Measurements from ENCODE around the gene CDH13. TPM values are rescaled to one million over a fixed set of nuclear protein-coding genes. Genes with fewer than 3 reads are reported as not detected.

The CDH13 gene
- total RNA-seq, 1 donor from 2014 or later = 14.3 TPM

DNA sequence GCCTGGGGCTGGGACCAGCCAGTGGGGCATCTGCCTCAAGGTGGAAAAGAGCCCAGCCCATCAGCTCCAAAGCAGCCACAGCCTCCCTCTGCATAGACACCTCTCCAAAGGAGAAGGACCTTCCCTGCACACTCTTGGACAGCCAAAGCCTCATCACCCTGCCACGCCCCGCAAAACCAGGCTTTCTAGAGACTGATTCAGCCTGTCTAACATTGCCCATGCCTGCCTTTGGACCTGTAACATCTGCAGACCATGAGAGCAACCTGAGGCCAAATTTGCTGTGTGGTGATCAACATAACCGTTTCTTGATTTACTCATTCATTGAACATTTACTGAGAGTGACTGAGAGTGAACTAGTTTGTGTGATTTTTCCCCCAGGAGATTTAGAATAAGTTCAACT is 961.3 kb downstream of the CDH13 start:
- Histone ChIP-seq H3K9me3 (no peaks in the 10 kb centered on the region), H3K27ac (no peak overlapping the region), H3K4me1 (no peaks in the 10 kb centered on the region), H3K4me3 (no peak overlapping the region), H3K36me3 (no peaks in the 10 kb centered on the region), H3K27me3 (ENCODE audit: low read depth) (no peaks in the 10 kb centered on the region)
- DNase-seq (no peak), ATAC-seq (no peak)
- TF ChIP-seq CTCF (IDR thresholded peaks at IDR 0.05) = no peak
- intact Hi-C loops (cut with DNase I) = no loop called here

DNA sequence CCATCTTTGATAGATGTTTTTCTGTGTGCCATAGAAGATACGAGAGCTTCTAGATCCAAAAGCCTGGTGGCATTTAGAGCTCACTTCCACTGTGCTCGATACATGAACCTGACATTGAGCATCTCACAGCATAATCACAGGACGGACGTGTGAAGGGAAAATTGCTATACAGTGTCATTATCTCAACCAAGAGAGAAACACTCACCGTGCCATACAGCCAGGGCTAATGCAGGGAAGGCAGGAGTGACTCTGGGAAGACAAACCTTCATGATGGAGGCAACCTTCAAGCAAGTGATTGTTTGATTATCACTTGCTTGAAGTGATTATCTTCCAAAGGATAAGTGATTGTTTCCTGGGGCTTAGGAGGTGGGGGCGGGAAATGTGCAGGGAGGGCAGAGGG is 962.8 kb downstream of the CDH13 start:
- Histone ChIP-seq H3K27me3 (ENCODE audit: low read depth) (no peaks in the 10 kb centered on the region), H3K27ac (no peak overlapping the region), H3K9me3 (no peaks in the 10 kb centered on the region), H3K4me1 (no peaks in the 10 kb centered on the region), H3K36me3 (no peaks in the 10 kb centered on the region), H3K4me3 (no peak overlapping the region)
- DNase-seq (no peak), ATAC-seq (no peak)
- TF ChIP-seq CTCF (IDR thresholded peaks at IDR 0.05) = no peak
- intact Hi-C loops (cut with DNase I) = no loop called here

DNA sequence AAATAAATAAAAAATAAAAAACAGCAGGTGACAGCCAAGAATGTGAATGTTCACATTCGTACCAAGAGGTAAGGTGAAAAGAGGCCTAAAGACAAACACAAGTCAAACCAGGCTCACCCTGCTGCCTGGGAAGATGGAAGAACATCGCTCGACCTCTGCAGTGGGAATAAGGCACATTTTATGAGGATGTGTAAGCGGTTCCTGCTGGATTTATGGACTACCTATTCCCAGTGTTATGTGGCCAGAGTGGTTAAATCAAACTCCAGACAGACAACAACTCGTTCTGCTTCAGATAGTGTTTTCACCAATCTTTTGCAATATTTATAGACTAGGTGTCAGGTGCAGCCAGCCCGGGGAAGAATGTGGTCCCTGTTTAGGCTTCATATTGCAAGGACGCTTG is 966.0 kb downstream of the CDH13 start:
- no peak for TF ChIP-seq CTCF (IDR thresholded peaks at IDR 0.05)
- DNase-seq = no peak

GRCh38 chr16:83599789-83600462 is 973.2 kb downstream of the CDH13 start:
- Histone ChIP-seq H3K4me3 (no peak overlapping the region), H3K9me3 (no peaks in the 10 kb centered on the region), H3K36me3 (no peaks in the 10 kb centered on the region), H3K27me3 (ENCODE audit: low read depth) (no peaks in the 10 kb centered on the region), H3K27ac (no peak overlapping the region), H3K4me1 (no peaks in the 10 kb centered on the region)
- no peak for TF ChIP-seq CTCF (IDR thresholded peaks at IDR 0.05)
- DNase-seq (no peak), ATAC-seq (peak; percentile 72 to 75)
- intact Hi-C loops (cut with DNase I) = no loop called here

More for the DNA sequence above, 966.0 kb downstream of the CDH13 start:
- H3K27ac ChIP-seq = no peak overlapping the region
- no peak for ATAC-seq
- no peaks in the 10 kb centered on the region for H3K36me3 ChIP-seq
- no peaks in the 10 kb centered on the region for H3K9me3 ChIP-seq
- intact Hi-C loops (cut with DNase I) = no loop called here
- no peak overlapping the region for H3K4me3 ChIP-seq
- H3K4me1 ChIP-seq = no peaks in the 10 kb centered on the region
- no peaks in the 10 kb centered on the region for H3K27me3 ChIP-seq (ENCODE audit: low read depth)

- Histone ChIP-seq H3K36me3 (no peaks in the 10 kb centered on the region), H3K9me3 (no peaks in the 10 kb centered on the region), H3K27me3 (ENCODE audit: low read depth) (no peaks in the 10 kb centered on the region), H3K27ac (no peak overlapping the region), H3K4me3 (no peak overlapping the region), H3K4me1 (no peaks in the 10 kb centered on the region)
- no peak for TF ChIP-seq CTCF (IDR thresholded peaks at IDR 0.05)
- intact Hi-C loops (cut with DNase I) = no loop called here
- ATAC-seq = no peak
- no peak for DNase-seq
Measured at GRCh38 chr16:83602761-83603722, 976.3 kb downstream of the CDH13 start.
